ENCODE results near the gene HOXD13.

HOXD13 gene

GRCh38 chr2:176106581-176107539 lies 14.3 kb downstream of the HOXD13 start, which contains the start of gene HOXD11:
TSS of gene HOXD11 (plus strand) at chr2:176107280. CDS start at chr2:176107356, 76 bp downstream.
- DNase-seq, result no peak

GRCh38 chr2:176107731-176108181 lies 15.2 kb downstream of the HOXD13 start:
- DNase-seq, result no peak

DNA sequence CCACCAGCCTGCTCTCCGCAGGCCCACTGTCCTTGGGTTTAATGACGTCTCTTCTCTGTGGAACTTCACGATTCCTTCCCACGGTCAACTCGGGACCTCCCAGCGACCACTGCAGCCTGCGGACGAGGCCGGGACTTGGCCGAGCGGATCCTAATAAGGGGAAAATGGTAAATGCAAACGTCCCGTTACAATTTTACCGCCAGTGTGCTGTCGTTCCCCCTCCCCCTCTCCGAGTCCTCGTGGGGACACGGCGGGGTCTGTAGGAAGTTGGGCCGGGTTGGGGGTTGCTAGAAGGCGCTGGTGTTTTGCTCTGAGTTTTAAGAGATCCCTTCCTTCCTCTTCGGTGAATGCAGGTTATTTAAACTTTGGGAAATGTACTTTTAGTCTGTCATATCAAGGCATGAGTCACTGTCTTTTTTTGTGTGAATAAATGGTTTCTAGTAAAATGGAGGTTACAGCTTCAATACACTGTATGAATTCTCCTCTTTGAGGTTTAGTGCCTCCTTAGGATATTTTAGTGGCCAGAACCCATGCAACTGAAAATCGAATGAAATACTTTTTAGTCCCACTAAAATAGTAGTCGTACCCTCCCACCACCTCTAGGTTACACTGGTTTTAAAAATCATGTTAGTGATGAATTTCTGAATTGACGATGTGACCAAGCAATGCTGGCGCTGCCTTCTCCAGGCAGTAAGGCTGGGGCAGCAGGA lies 16.8 kb downstream of the HOXD13 start:
- no peak for DNase-seq

DNA sequence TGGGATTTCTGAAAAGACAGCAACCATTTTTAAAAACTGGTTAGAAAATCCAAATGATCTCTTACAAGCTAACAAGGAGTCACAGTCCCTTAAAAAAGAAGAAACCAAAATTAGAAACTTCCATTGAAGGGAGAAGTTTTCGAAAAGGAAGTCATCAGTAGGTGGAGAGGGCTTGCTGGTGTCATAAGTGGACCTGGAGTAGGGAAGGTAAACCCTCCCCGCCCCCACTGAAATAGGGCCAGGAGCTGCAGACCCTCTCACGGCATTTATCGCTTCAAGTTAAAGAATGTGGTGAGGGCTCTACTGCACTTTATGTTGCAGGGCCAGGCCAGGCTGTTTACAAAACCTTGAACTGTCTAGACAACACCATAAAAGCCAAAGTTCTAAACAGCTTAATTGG lies 17.4 kb downstream of the HOXD13 start:
- no peak for DNase-seq

- DNase-seq, result no peak
Measured at GRCh38 chr2:176110415-176111308, 18.1 kb downstream of the HOXD13 start.

DNA sequence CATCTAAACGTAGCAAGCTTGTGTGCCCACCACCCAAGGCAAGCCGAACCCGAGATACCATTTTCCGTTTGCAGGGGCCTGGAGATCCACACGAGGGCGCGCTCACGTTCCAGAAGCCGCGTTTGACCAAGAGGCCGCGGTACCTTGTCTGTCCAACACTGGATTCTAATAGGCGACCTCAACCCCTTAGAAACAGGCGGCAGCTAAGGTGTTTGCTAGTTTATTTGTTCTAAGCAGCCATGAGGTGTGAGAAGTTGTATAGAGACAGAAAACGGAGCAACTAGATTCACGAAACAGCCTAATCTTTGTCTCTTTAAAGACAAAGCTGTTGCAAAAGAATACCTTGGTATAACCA lies 18.8 kb downstream of the HOXD13 start:
- peak in 1 of 5 experiments; percentile 42 for DNase-seq

- no peak for DNase-seq
Measured at GRCh38 chr2:176111846-176112374, 19.4 kb downstream of the HOXD13 start.

GRCh38 chr2:176112375-176113302 lies 20.1 kb downstream of the HOXD13 start:
- DNase-seq, result no peak

GRCh38 chr2:176114120-176114929 lies 21.8 kb downstream of the HOXD13 start:
- no peak for DNase-seq

DNA sequence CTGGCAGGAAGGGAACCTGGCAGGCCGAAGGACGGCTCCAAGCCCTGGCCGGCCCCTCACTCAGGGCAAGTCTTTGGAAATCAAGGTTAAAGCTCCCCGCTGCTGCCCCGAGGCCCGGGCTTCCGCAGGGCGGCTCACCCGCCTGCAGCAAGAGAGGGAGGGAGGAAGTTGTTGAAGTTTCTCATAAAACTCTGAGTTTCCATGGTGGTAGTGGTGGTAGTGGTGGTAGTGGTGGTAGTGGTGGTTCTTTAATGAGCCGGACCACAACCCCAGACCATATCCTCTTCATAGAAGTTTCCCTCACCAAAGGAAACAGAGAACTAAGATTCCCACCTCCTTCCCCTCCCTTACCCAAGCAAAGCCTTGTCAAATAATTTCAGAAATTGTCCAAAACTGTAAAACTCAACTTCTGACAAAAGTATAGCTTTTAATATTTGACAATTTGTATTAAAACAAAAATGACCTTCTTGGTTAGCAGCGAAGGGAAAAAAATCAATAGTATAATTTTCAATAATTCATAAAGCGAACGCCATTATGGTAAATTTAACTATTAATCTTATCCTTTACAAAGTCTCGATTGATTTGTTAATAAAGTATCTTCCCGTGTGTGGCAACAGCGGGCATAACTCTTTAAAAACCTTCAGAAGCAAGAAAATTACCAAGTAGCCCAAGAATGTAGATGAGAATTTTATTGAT lies 22.6 kb downstream of the HOXD13 start:
- no peak for DNase-seq

- no peak for DNase-seq
Measured at GRCh38 chr2:176115883-176116813, 23.6 kb downstream of the HOXD13 start, which contains the start of gene HOXD10. TSS of gene HOXD10 (plus strand) at chr2:176116778. CDS start at chr2:176116834, 56 bp downstream.

DNA sequence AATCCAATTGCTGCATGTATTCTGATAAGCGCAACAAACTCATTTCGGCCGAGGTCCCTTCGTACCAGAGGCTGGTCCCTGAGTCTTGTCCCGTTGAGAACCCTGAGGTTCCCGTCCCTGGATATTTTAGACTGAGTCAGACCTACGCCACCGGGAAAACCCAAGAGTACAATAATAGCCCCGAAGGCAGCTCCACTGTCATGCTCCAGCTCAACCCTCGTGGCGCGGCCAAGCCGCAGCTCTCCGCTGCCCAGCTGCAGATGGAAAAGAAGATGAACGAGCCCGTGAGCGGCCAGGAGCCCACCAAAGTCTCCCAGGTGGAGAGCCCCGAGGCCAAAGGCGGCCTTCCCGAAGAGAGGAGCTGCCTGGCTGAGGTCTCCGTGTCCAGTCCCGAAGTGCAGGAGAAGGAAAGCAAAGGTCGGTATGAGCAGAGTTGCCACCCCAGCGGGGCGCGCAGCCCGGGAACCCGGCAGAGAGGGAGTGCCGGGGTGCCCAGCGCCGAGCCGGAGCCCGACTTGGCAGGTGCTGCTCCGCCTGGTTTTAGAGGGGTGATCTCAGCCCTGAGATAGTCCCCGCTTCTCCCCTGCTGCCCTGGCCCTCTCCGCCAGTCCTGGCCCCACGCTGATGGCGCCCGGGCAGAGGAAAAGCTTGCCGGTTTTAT lies 24.8 kb downstream of the HOXD13 start:
- no peak for DNase-seq

GRCh38 chr2:176117823-176118371 lies 25.4 kb downstream of the HOXD13 start:
- no peak for DNase-seq

DNA sequence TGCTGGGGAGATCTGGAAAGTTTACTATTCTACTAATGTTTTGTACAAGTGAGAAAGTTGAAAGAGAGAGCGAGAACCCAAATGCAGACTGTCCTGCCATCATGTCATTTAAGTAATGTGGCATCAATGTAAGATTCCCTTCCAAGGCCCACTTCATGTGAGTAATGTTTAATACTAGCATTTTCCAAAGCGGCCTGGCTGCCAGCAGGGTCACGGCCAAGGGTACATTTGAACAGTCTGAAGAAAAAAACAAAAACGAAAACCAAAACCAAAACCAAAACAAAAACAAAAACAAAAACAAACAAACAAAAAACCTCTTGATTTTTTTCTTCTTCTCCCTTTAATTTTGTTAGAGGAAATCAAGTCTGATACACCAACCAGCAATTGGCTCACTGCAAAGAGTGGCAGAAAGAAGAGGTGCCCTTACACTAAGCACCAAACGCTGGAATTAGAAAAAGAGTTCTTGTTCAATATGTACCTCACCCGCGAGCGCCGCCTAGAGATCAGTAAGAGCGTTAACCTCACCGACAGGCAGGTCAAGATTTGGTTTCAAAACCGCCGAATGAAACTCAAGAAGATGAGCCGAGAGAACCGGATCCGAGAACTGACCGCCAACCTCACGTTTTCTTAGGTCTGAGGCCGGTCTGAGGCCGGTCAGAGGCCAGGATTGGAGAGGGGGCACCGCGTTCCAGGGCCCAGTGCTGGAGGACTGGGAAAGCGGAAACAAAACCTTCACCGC lies 26.2 kb downstream of the HOXD13 start:
- peak in 1 of 5 experiments; percentile 54 for DNase-seq

GRCh38 chr2:176120364-176121189 lies 28.1 kb downstream of the HOXD13 start:
- no peak for DNase-seq
